OCI-LY3 (cell line): ENCODE data around the gene HMX1.

Experiments
- CTCF ChIP-seq: fragments of 200-600, 300-600 bp; sonication (generic); IDR thresholded peaks from 2 replicates; pipeline ENCODE4 v1.5.1; 2014; ENCODE audit warnings: antibody characterized with exemption, low read length, low read depth
- EZH2phosphoT487 ChIP-seq: fragments of 200-600 bp; shearing (Covaris generic); IDR thresholded peaks from 2 replicates; pipeline ENCODE4 v1.6.1; 2018; ENCODE audit warnings: antibody characterized with exemption, mixed run types, low read depth

- TF ChIP-seq EZH2phosphoT487 (no peak), CTCF (no peak)
Measured at GRCh38 chr4:8848507-8849265, 23.0 kb downstream of the HMX1 start.
